ENCODE measurements around the gene ARMC9.

DNA sequence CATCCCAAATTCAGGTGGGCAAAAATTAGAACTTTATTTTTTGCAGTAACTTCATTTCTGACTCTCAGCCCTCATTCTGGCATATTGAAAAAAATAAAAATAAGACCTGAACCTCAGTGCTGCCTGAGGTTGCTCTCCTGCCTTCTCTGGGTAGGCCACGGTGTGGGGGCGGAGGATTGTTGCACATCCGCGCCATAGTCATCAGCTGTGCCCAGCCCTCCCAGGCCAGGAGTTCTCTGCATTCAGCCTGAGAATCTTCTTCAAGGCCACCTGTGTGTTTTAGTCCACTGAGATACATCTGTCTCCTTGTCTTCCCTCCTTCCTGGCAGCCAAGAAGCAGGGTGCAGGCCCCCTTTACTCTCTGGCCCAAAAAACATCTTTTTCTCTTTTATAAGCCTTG, 94.7 kb downstream of the ARMC9 start:
- TF ChIP-seq, protein P1, sequence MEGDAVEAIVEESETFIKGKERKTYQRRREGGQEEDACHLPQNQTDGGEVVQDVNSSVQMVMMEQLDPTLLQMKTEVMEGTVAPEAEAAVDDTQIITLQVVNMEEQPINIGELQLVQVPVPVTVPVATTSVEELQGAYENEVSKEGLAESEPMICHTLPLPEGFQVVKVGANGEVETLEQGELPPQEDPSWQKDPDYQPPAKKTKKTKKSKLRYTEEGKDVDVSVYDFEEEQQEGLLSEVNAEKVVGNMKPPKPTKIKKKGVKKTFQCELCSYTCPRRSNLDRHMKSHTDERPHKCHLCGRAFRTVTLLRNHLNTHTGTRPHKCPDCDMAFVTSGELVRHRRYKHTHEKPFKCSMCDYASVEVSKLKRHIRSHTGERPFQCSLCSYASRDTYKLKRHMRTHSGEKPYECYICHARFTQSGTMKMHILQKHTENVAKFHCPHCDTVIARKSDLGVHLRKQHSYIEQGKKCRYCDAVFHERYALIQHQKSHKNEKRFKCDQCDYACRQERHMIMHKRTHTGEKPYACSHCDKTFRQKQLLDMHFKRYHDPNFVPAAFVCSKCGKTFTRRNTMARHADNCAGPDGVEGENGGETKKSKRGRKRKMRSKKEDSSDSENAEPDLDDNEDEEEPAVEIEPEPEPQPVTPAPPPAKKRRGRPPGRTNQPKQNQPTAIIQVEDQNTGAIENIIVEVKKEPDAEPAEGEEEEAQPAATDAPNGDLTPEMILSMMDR (IDR thresholded peaks at IDR 0.05), result no peak
- TF ChIP-seq POLR2A (IDR thresholded peaks at IDR 0.05), result no peak

All from lower leg skin (tissue), 3 donors.